ENCODE data around the gene ABLIM3.
"Not testable (repeated sequence)": the region's sequence is repeated elsewhere in the genome, so short reads cannot be mapped to it uniquely, and the experiment has no call there.

The ABLIM3 gene

GRCh38 chr5:149177339-149177843, 36.1 kb downstream of the ABLIM3 start:
- no peak for TF ChIP-seq POU2F2 (IDR thresholded peaks at IDR 0.05; ENCODE audit: low read depth, low read length)
- no peak for TF ChIP-seq PAX5 (IDR thresholded peaks at IDR 0.05; ENCODE audit: insufficient read depth, low read length, severe bottlenecking)
- TF ChIP-seq POLR2AphosphoS5 (IDR thresholded peaks at IDR 0.05; ENCODE audit: low read depth, low read length): no peak
- TF ChIP-seq POLR2A (IDR thresholded peaks at IDR 0.05; ENCODE audit: low read depth, low read length): no peak
- TF ChIP-seq SPI1 (IDR thresholded peaks at IDR 0.05; ENCODE audit: low read depth, low read length): no peak
- TF ChIP-seq TAF1 (IDR thresholded peaks at IDR 0.05; ENCODE audit: low read depth, low read length): no peak
- DNase-seq (ENCODE audit: insufficient read length, low spot score) (no peak), FAIRE-seq (no peak)

- DNase-seq (ENCODE audit: insufficient read length, low spot score): no peak
- TF ChIP-seq TAF1 (IDR thresholded peaks at IDR 0.05; ENCODE audit: low read depth, low read length) (no peak), POLR2AphosphoS5 (IDR thresholded peaks at IDR 0.05; ENCODE audit: low read depth, low read length) (no peak), SPI1 (IDR thresholded peaks at IDR 0.05; ENCODE audit: low read depth, low read length) (no peak)
- FAIRE-seq: no peak
Measured at GRCh38 chr5:149177911-149178565, 36.7 kb downstream of the ABLIM3 start.

GRCh38 chr5:149181732-149182131, 40.4 kb downstream of the ABLIM3 start:
- DNase-seq (ENCODE audit: insufficient read length, low spot score) (no peak), FAIRE-seq (no peak)
- no peak for TF ChIP-seq SPI1 (IDR thresholded peaks at IDR 0.05; ENCODE audit: low read depth, low read length)
- TF ChIP-seq TAF1 (IDR thresholded peaks at IDR 0.05; ENCODE audit: low read depth, low read length): no peak
- no peak for TF ChIP-seq PAX5 (IDR thresholded peaks at IDR 0.05; ENCODE audit: insufficient read depth, low read length, severe bottlenecking)
- TF ChIP-seq POLR2A (IDR thresholded peaks at IDR 0.05; ENCODE audit: low read depth, low read length): no peak
- no peak for TF ChIP-seq POLR2AphosphoS5 (IDR thresholded peaks at IDR 0.05; ENCODE audit: low read depth, low read length)
- TF ChIP-seq POU2F2 (IDR thresholded peaks at IDR 0.05; ENCODE audit: low read depth, low read length): no peak

GRCh38 chr5:149182241-149182640, 40.9 kb downstream of the ABLIM3 start:
- no peak for DNase-seq (ENCODE audit: insufficient read length, low spot score)
- no peak for FAIRE-seq
- TF ChIP-seq POLR2AphosphoS5 (IDR thresholded peaks at IDR 0.05; ENCODE audit: low read depth, low read length) (no peak), TAF1 (IDR thresholded peaks at IDR 0.05; ENCODE audit: low read depth, low read length) (no peak), POU2F2 (IDR thresholded peaks at IDR 0.05; ENCODE audit: low read depth, low read length) (no peak), SPI1 (IDR thresholded peaks at IDR 0.05; ENCODE audit: low read depth, low read length) (no peak)

GRCh38 chr5:149185067-149185466, 43.8 kb downstream of the ABLIM3 start:
- TF ChIP-seq POLR2AphosphoS5 (IDR thresholded peaks at IDR 0.05; ENCODE audit: low read depth, low read length): no peak
- no peak for TF ChIP-seq POLR2A (IDR thresholded peaks at IDR 0.05; ENCODE audit: low read depth, low read length)
- no peak for TF ChIP-seq POU2F2 (IDR thresholded peaks at IDR 0.05; ENCODE audit: low read depth, low read length)
- TF ChIP-seq TAF1 (IDR thresholded peaks at IDR 0.05; ENCODE audit: low read depth, low read length): no peak
- no peak for TF ChIP-seq SPI1 (IDR thresholded peaks at IDR 0.05; ENCODE audit: low read depth, low read length)
- TF ChIP-seq PAX5 (IDR thresholded peaks at IDR 0.05; ENCODE audit: insufficient read depth, low read length, severe bottlenecking): no peak
- FAIRE-seq: no peak

GRCh38 chr5:149186506-149186905, 45.2 kb downstream of the ABLIM3 start:
- no peak for FAIRE-seq
- no peak for TF ChIP-seq POLR2AphosphoS5 (IDR thresholded peaks at IDR 0.05; ENCODE audit: low read depth, low read length)
- TF ChIP-seq POU2F2 (IDR thresholded peaks at IDR 0.05; ENCODE audit: low read depth, low read length): no peak
- no peak for TF ChIP-seq POLR2A (IDR thresholded peaks at IDR 0.05; ENCODE audit: low read depth, low read length)
- TF ChIP-seq PAX5 (IDR thresholded peaks at IDR 0.05; ENCODE audit: insufficient read depth, low read length, severe bottlenecking): no peak
- no peak for TF ChIP-seq SPI1 (IDR thresholded peaks at IDR 0.05; ENCODE audit: low read depth, low read length)
- TF ChIP-seq TAF1 (IDR thresholded peaks at IDR 0.05; ENCODE audit: low read depth, low read length): no peak
- no peak for DNase-seq (ENCODE audit: insufficient read length, low spot score)

More at GRCh38 chr5:149185067-149185466, 43.8 kb downstream of the ABLIM3 start:
- DNase-seq (ENCODE audit: insufficient read length, low spot score): no peak

GRCh38 chr5:149187617-149188016, 46.3 kb downstream of the ABLIM3 start:
- FAIRE-seq; DNase-seq (ENCODE audit: insufficient read length, low spot score): not testable (repeated sequence)

- FAIRE-seq: no peak
- no peak for DNase-seq (ENCODE audit: insufficient read length, low spot score)
- TF ChIP-seq TAF1 (IDR thresholded peaks at IDR 0.05; ENCODE audit: low read depth, low read length) (no peak), PAX5 (IDR thresholded peaks at IDR 0.05; ENCODE audit: insufficient read depth, low read length, severe bottlenecking) (no peak), POLR2A (IDR thresholded peaks at IDR 0.05; ENCODE audit: low read depth, low read length) (no peak), POLR2AphosphoS5 (IDR thresholded peaks at IDR 0.05; ENCODE audit: low read depth, low read length) (no peak), SPI1 (IDR thresholded peaks at IDR 0.05; ENCODE audit: low read depth, low read length) (no peak), POU2F2 (IDR thresholded peaks at IDR 0.05; ENCODE audit: low read depth, low read length) (no peak)
Measured at GRCh38 chr5:149188383-149188782, 47.1 kb downstream of the ABLIM3 start.

GRCh38 chr5:149195337-149195887, 54.1 kb downstream of the ABLIM3 start:
- TF ChIP-seq POLR2A (IDR thresholded peaks at IDR 0.05; ENCODE audit: low read depth, low read length): no peak
- TF ChIP-seq POLR2AphosphoS5 (IDR thresholded peaks at IDR 0.05; ENCODE audit: low read depth, low read length): no peak
- TF ChIP-seq PAX5 (IDR thresholded peaks at IDR 0.05; ENCODE audit: insufficient read depth, low read length, severe bottlenecking): no peak
- TF ChIP-seq TAF1 (IDR thresholded peaks at IDR 0.05; ENCODE audit: low read depth, low read length): no peak
- no peak for TF ChIP-seq POU2F2 (IDR thresholded peaks at IDR 0.05; ENCODE audit: low read depth, low read length)
- no peak for TF ChIP-seq SPI1 (IDR thresholded peaks at IDR 0.05; ENCODE audit: low read depth, low read length)
- FAIRE-seq: no peak
- no peak for DNase-seq (ENCODE audit: insufficient read length, low spot score)

- TF ChIP-seq POLR2AphosphoS5 (IDR thresholded peaks at IDR 0.05; ENCODE audit: low read depth, low read length): no peak
- no peak for TF ChIP-seq POU2F2 (IDR thresholded peaks at IDR 0.05; ENCODE audit: low read depth, low read length)
- TF ChIP-seq SPI1 (IDR thresholded peaks at IDR 0.05; ENCODE audit: low read depth, low read length): no peak
- TF ChIP-seq TAF1 (IDR thresholded peaks at IDR 0.05; ENCODE audit: low read depth, low read length): no peak
- TF ChIP-seq POLR2A (IDR thresholded peaks at IDR 0.05; ENCODE audit: low read depth, low read length): no peak
- no peak for TF ChIP-seq PAX5 (IDR thresholded peaks at IDR 0.05; ENCODE audit: insufficient read depth, low read length, severe bottlenecking)
- DNase-seq (ENCODE audit: insufficient read length, low spot score) (no peak), FAIRE-seq (no peak)
Measured at GRCh38 chr5:149195962-149196361, 54.7 kb downstream of the ABLIM3 start.
